Measurements from ENCODE around the gene FBXO47. TPM values are rescaled to one million over a fixed set of nuclear protein-coding genes. Genes with fewer than 3 reads are reported as not detected.

FBXO47 gene
- total and polyA plus RNA-seq, 9 of the 15 experiments (the other 6 are each of a cell fraction or from before 2014, with no cell fraction given), result not detected

DNA sequence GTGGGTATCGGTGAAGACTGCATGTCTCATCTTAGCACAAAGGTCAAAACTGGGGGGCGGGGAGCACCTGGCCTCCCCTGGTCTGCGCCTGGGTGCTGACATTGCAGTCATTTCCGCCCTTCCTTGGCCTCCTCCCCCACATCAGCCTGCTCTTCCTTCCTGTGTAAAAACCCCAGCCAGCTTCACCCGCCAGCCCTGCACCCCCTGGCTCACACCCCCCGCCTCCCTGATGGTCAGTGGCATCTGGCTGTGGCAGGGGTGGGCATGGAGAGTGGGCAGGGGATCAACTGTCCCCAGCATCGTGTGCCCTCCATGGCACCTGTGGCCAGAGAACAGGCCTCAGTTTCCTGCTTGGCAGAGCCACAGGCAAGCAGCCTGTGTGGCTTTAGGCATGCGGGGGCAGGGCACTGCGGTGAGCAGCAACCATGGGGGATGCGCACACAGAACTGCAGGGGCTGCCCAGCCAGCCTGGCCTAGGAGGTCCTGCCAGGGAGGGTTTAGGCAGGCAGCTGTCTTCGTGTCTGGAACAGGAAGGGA, 68.3 kb downstream of the FBXO47 start (continued):
- TF ChIP-seq, protein P1, sequence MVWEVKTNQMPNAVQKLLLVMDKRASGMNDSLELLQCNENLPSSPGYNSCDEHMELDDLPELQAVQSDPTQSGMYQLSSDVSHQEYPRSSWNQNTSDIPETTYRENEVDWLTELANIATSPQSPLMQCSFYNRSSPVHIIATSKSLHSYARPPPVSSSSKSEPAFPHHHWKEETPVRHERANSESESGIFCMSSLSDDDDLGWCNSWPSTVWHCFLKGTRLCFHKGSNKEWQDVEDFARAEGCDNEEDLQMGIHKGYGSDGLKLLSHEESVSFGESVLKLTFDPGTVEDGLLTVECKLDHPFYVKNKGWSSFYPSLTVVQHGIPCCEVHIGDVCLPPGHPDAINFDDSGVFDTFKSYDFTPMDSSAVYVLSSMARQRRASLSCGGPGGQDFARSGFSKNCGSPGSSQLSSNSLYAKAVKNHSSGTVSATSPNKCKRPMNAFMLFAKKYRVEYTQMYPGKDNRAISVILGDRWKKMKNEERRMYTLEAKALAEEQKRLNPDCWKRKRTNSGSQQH (CRISPR knock-in tag; IDR thresholded peaks at IDR 0.05), result no peak
- peak in 1 of 3 experiments; percentile 34 for TF ChIP-seq YY1 (IDR thresholded peaks at IDR 0.05; ENCODE audit: borderline replicate concordance in 1 of 3, control insufficient read depth in 1 of 3, extremely low read depth in 1 of 3, insufficient read depth in 3 of 3, insufficient read length in 1 of 3, insufficient replicate concordance in 2 of 3, low read depth in 1 of 3, low read length in 2 of 3)
- no peak for TF ChIP-seq SAFB2 (IDR thresholded peaks at IDR 0.05; ENCODE audit: borderline replicate concordance, low read depth, low read length, severe bottlenecking)
- TF ChIP-seq ZBTB7A (IDR thresholded peaks at IDR 0.05; ENCODE audit: borderline replicate concordance, control insufficient read depth, low read depth, low read length), result peak; percentile 66; the same call in 1 of the 2 replicates
- TF ChIP-seq TCF3 (CRISPR knock-in tag; IDR thresholded peaks at IDR 0.05), result peak; percentile 30
- TF ChIP-seq, protein P2, sequence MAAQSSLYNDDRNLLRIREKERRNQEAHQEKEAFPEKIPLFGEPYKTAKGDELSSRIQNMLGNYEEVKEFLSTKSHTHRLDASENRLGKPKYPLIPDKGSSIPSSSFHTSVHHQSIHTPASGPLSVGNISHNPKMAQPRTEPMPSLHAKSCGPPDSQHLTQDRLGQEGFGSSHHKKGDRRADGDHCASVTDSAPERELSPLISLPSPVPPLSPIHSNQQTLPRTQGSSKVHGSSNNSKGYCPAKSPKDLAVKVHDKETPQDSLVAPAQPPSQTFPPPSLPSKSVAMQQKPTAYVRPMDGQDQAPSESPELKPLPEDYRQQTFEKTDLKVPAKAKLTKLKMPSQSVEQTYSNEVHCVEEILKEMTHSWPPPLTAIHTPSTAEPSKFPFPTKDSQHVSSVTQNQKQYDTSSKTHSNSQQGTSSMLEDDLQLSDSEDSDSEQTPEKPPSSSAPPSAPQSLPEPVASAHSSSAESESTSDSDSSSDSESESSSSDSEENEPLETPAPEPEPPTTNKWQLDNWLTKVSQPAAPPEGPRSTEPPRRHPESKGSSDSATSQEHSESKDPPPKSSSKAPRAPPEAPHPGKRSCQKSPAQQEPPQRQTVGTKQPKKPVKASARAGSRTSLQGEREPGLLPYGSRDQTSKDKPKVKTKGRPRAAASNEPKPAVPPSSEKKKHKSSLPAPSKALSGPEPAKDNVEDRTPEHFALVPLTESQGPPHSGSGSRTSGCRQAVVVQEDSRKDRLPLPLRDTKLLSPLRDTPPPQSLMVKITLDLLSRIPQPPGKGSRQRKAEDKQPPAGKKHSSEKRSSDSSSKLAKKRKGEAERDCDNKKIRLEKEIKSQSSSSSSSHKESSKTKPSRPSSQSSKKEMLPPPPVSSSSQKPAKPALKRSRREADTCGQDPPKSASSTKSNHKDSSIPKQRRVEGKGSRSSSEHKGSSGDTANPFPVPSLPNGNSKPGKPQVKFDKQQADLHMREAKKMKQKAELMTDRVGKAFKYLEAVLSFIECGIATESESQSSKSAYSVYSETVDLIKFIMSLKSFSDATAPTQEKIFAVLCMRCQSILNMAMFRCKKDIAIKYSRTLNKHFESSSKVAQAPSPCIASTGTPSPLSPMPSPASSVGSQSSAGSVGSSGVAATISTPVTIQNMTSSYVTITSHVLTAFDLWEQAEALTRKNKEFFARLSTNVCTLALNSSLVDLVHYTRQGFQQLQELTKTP (IDR thresholded peaks at IDR 0.05; ENCODE audit: low read depth in 1 of 2, partially characterized antibody in 2 of 2), result no peak
- TF ChIP-seq BRF1 (IDR thresholded peaks at IDR 0.05; ENCODE audit: borderline replicate concordance, extremely low read depth, insufficient read length), result no peak
- TF ChIP-seq LCOR (CRISPR knock-in tag; IDR thresholded peaks at IDR 0.05), result no peak
- TF ChIP-seq POLR2A (conservative IDR thresholded peaks at IDR 0.05), result no peak
- TF ChIP-seq TOE1 (IDR thresholded peaks at IDR 0.05; ENCODE audit: borderline replicate concordance), result no peak
- TF ChIP-seq TOE1 (CRISPR knock-in tag; IDR thresholded peaks at IDR 0.05; ENCODE audit: borderline replicate concordance, low read depth), result no peak
- TF ChIP-seq SNIP1 (IDR thresholded peaks at IDR 0.05; ENCODE audit: low read depth), result no peak
- TF ChIP-seq, protein P3, sequence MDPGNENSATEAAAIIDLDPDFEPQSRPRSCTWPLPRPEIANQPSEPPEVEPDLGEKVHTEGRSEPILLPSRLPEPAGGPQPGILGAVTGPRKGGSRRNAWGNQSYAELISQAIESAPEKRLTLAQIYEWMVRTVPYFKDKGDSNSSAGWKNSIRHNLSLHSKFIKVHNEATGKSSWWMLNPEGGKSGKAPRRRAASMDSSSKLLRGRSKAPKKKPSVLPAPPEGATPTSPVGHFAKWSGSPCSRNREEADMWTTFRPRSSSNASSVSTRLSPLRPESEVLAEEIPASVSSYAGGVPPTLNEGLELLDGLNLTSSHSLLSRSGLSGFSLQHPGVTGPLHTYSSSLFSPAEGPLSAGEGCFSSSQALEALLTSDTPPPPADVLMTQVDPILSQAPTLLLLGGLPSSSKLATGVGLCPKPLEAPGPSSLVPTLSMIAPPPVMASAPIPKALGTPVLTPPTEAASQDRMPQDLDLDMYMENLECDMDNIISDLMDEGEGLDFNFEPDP (CRISPR knock-in tag; IDR thresholded peaks at IDR 0.05), result no peak

All from K562 (cell line).